GM23338 (cell line): ENCODE measurements around the gene PHRF1. TPM values are rescaled to one million over a fixed set of nuclear protein-coding genes. Genes with fewer than 3 reads are reported as not detected.
A peak's percentile ranks its signal among the peaks of the same experiment; 100 is the strongest.

ENCODE experiments used
- ATAC-seq: fragments of 200-7000 bp; cut with Tn5 transposase; 3 replicates; pipeline ENCODE4 v1.9.1; 2020
- DNase-seq: peaks from one replicate; pipeline ENCODE4 v3.0.0-alpha.2; 2015; ENCODE audit warnings: low spot score
- H2AFZ ChIP-seq: fragments of 200-600 bp; sonication (generic); 2 replicates; pipeline ENCODE4 v1.8.0; 2016; ENCODE audit warnings: antibody characterized with exemption, mild to moderate bottlenecking, moderate library complexity
- H3F3A ChIP-seq: fragments of 200-600 bp; sonication (generic); replicated peaks from 2 replicates; pipeline ENCODE4 v1.8.0; 2017; ENCODE audit warnings: antibody characterized with exemption, mixed run types, low read depth
- H3K27ac ChIP-seq: fragments of 200-600 bp; sonication (generic); 2 replicates; pipeline ENCODE4 v1.6.1; 2016; ENCODE audit warnings: low read depth
- H3K27me3 ChIP-seq: fragments of 200-600 bp; sonication (generic); 2 replicates; pipeline ENCODE4 v1.8.0; 2016; ENCODE audit warnings: mild to moderate bottlenecking, mixed run types, moderate library complexity; ENCODE audit not compliant: insufficient read depth
- H3K36me3 ChIP-seq: fragments of 200-600 bp; sonication (generic); 2 replicates; pipeline ENCODE4 v1.8.0; 2016; ENCODE audit warnings: mild to moderate bottlenecking; ENCODE audit not compliant: insufficient read depth
- H3K4me1 ChIP-seq: fragments of 200-600 bp; sonication (generic); 2 replicates; pipeline ENCODE4 v1.8.0; 2016; ENCODE audit warnings: mild to moderate bottlenecking, moderate library complexity; ENCODE audit not compliant: insufficient read depth
- H3K4me2 ChIP-seq: fragments of 200-600 bp; sonication (generic); 2 replicates; pipeline ENCODE4 v1.7.1; 2017; ENCODE audit warnings: mixed run types
- H3K4me3 ChIP-seq: fragments of 200-600 bp; sonication (generic); 2 replicates; pipeline ENCODE4 v1.6.1; 2016; ENCODE audit warnings: mixed run types
- H3K79me2 ChIP-seq: fragments of 200-600 bp; sonication (generic); replicated peaks from 2 replicates; pipeline ENCODE4 v1.8.0; 2017; ENCODE audit warnings: mild to moderate bottlenecking; ENCODE audit not compliant: insufficient read depth
- H3K9me2 ChIP-seq: fragments of 200-600 bp; sonication (generic); 2 replicates; pipeline ENCODE4 v1.8.0; 2017; ENCODE audit not compliant: insufficient read depth
- H4K20me1 ChIP-seq: fragments of 200-600 bp; sonication (generic); replicated peaks from 2 replicates; pipeline ENCODE4 v1.8.0; 2017; ENCODE audit warnings: mild to moderate bottlenecking; ENCODE audit not compliant: insufficient read depth
- H3K27ac Mint-ChIP-seq: 2 replicates; pipeline ENCODE4 v1.8.0; 2020; ENCODE audit warnings: inconsistent platforms, mild to moderate bottlenecking, moderate library complexity, mixed read lengths
- H3K27me3 Mint-ChIP-seq: 3 replicates; pipeline ENCODE4 v1.8.0; 2022; ENCODE audit warnings: low read depth, mild to moderate bottlenecking, moderate library complexity, mixed read lengths, inconsistent platforms; ENCODE audit not compliant: insufficient read depth, poor library complexity
- H3K36me3 Mint-ChIP-seq: 3 replicates; pipeline ENCODE4 v1.8.0; 2021; ENCODE audit warnings: low read depth, mild to moderate bottlenecking, inconsistent platforms, moderate library complexity, mixed read lengths
- H3K4me1 Mint-ChIP-seq: 3 replicates; pipeline ENCODE4 v1.8.0; 2020; ENCODE audit warnings: mild to moderate bottlenecking, inconsistent platforms, mixed read lengths
- H3K4me3 Mint-ChIP-seq: 3 replicates; pipeline ENCODE4 v1.8.0; 2021; ENCODE audit warnings: moderate library complexity, mild to moderate bottlenecking, inconsistent platforms, mixed read lengths
- H3K9me3 Mint-ChIP-seq: 3 replicates; pipeline ENCODE4 v1.8.0; 2020; ENCODE audit warnings: moderate library complexity, mild to moderate bottlenecking, inconsistent platforms, mixed read lengths
- CREB1 ChIP-seq: fragments of 250-450 bp; sonication (Bioruptor Pico); IDR thresholded peaks from 2 replicates; pipeline ENCODE4 v1.5.0; 2020; ENCODE audit warnings: low read depth, mild to moderate bottlenecking, moderate library complexity
- CTCF ChIP-seq, 2 experiments: fragments of 200-600 bp in 1 of 2; sonication (generic) in 1 of 2; conservative IDR thresholded peaks; 2 replicates each; pipeline versions ENCODE4 v1.5.1 to v1.6.1; 2016 to 2017; ENCODE audit warnings: antibody characterized with exemption in 2 of 2, low read depth in 2 of 2, mild to moderate bottlenecking in 2 of 2, moderate library complexity in 1 of 2
- ETS1 ChIP-seq: IDR thresholded peaks from 2 replicates; pipeline ENCODE4 v1.6.1; 2016; ENCODE audit warnings: antibody characterized with exemption
- EZH2 ChIP-seq: fragments of 200-600 bp; sonication (generic); IDR thresholded peaks from one replicate; pipeline ENCODE4 v1.8.0; 2017; ENCODE audit warnings: antibody characterized with exemption, mild to moderate bottlenecking, low read depth; ENCODE audit not compliant: unreplicated experiment
- EZH2phosphoT487 ChIP-seq: fragments of 200-600 bp; sonication (generic); IDR thresholded peaks from one replicate; pipeline ENCODE4 v1.8.1; 2018; ENCODE audit warnings: antibody characterized with exemption; ENCODE audit not compliant: unreplicated experiment
- JUNB ChIP-seq: IDR thresholded peaks from one replicate; pipeline ENCODE4 v1.6.1; 2016; ENCODE audit warnings: antibody characterized with exemption; ENCODE audit not compliant: unreplicated experiment
- NANOG ChIP-seq: IDR thresholded peaks from 2 replicates; pipeline ENCODE4 v1.6.1; 2016; ENCODE audit warnings: antibody characterized with exemption, borderline replicate concordance
- POLR2AphosphoS5 ChIP-seq: IDR thresholded peaks from 2 replicates; pipeline ENCODE4 v1.6.1; 2016; ENCODE audit warnings: antibody characterized with exemption, low read depth
- STAT1 ChIP-seq: IDR thresholded peaks from one replicate; pipeline ENCODE4 v1.6.1; 2016; ENCODE audit warnings: antibody characterized with exemption; ENCODE audit not compliant: unreplicated experiment
- ZNF114 ChIP-seq: fragments of 250-450 bp; sonication (Bioruptor Pico); IDR thresholded peaks from 2 replicates; pipeline ENCODE4 v1.5.0; 2020; ENCODE audit warnings: mild to moderate bottlenecking, moderate library complexity
- ZNF331 ChIP-seq: fragments of 250-450 bp; sonication (Bioruptor Pico); IDR thresholded peaks from 2 replicates; pipeline ENCODE4 v1.5.0; 2020; ENCODE audit warnings: low read depth, mild to moderate bottlenecking, moderate library complexity
- ZNF462 ChIP-seq: fragments of 250-450 bp; sonication (Bioruptor Pico); IDR thresholded peaks from 2 replicates; pipeline ENCODE4 v1.5.0; 2020; ENCODE audit warnings: mild to moderate bottlenecking, moderate library complexity
- polyA plus RNA-seq: library from polyadenylated mRNA; unstranded; fragments of >200 nt; fragmentation: Nextera tagmentation; extraction: Ambion mirVana; gene quantifications from 2 replicates; pipeline ENCODE4 v1.2.1, GENCODE V29; 2016
- total RNA-seq: library from RNA; depleted of rRNA; stranded (reverse); fragments of >200 nt; shearing (Covaris generic); gene quantifications from 2 replicates; pipeline ENCODE4 v1.2.3, GENCODE V29; 2014
- TF ChIP-seq, protein P1 (sequence below): IDR thresholded peaks from one replicate; pipeline ENCODE4 v1.6.1; 2018; ENCODE audit warnings: antibody characterized with exemption; ENCODE audit not compliant: unreplicated experiment

Gene PHRF1
- total and polyA plus RNA-seq, 2 experiments from 2014 or later: 11.0 to 45.9 TPM

DNA sequence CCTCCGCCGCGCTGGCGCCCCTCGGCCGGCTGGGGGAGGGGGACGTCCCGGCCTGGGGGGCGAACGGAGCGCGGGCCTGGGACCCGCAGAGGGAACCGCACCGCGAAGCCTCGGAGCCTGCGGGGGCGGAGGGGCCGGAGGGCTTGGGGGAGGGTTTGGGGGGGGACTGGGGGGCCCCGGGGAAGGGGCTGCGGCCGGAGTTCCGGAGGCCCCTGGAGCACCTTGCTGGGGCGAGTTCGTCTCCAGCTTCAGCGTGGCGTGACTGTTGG lies 51.0 kb downstream of the PHRF1 start:
- no peak overlapping the region for H2AFZ ChIP-seq
- Mint-ChIP-seq H3K9me3 (peaks cover 15% of the 10 kb centered on the region), H3K27me3 (peaks cover 32% of the 10 kb centered on the region), H3K4me3 (peak overlapping the region; percentile 66; the same call in 2 of the 3 replicates), H3K27ac (no peak overlapping the region), H3K4me1 (peaks cover 21% of the 10 kb centered on the region), H3K36me3 (peaks cover 3% of the 10 kb centered on the region; the same call in 1 of the 3 replicates)
- ATAC-seq (no peak), DNase-seq (no peak)
- no peak overlapping the region for H3K27ac ChIP-seq
- no peaks in the 10 kb centered on the region for H3K9me2 ChIP-seq
- H4K20me1 ChIP-seq: no peaks in the 10 kb centered on the region
- H3K4me3 ChIP-seq: peak overlapping the region; percentile 35; the same call in 1 of the 2 replicates
- H3K4me1 ChIP-seq: peaks cover 4% of the 10 kb centered on the region; the same call in 1 of the 2 replicates
- 0 out of 2 replicates have a peak, but pooled peaks cover 9% of the 10 kb centered on the region for H3F3A ChIP-seq
- no peaks in the 10 kb centered on the region for H3K36me3 ChIP-seq
- H3K4me2 ChIP-seq: no peak overlapping the region
- H3K79me2 ChIP-seq: no peaks in the 10 kb centered on the region
- H3K27me3 ChIP-seq: peaks cover 24% of the 10 kb centered on the region
- no peak for TF ChIP-seq STAT1
- no peak for TF ChIP-seq JUNB
- no peak for TF ChIP-seq EZH2
- no peak for TF ChIP-seq NANOG
- TF ChIP-seq CREB1 (CRISPR knock-in tag): no peak
- no peak for TF ChIP-seq CTCF (conservative IDR thresholded peaks at IDR 0.05; ENCODE audit: low read depth in 2 of 2)
- no peak for TF ChIP-seq POLR2AphosphoS5
- TF ChIP-seq EZH2phosphoT487: no peak
- TF ChIP-seq ZNF331 (CRISPR knock-in tag): no peak
- no peak for TF ChIP-seq ZNF114
- no peak for TF ChIP-seq ZNF462
- TF ChIP-seq ETS1: no peak
- TF ChIP-seq, protein P1, sequence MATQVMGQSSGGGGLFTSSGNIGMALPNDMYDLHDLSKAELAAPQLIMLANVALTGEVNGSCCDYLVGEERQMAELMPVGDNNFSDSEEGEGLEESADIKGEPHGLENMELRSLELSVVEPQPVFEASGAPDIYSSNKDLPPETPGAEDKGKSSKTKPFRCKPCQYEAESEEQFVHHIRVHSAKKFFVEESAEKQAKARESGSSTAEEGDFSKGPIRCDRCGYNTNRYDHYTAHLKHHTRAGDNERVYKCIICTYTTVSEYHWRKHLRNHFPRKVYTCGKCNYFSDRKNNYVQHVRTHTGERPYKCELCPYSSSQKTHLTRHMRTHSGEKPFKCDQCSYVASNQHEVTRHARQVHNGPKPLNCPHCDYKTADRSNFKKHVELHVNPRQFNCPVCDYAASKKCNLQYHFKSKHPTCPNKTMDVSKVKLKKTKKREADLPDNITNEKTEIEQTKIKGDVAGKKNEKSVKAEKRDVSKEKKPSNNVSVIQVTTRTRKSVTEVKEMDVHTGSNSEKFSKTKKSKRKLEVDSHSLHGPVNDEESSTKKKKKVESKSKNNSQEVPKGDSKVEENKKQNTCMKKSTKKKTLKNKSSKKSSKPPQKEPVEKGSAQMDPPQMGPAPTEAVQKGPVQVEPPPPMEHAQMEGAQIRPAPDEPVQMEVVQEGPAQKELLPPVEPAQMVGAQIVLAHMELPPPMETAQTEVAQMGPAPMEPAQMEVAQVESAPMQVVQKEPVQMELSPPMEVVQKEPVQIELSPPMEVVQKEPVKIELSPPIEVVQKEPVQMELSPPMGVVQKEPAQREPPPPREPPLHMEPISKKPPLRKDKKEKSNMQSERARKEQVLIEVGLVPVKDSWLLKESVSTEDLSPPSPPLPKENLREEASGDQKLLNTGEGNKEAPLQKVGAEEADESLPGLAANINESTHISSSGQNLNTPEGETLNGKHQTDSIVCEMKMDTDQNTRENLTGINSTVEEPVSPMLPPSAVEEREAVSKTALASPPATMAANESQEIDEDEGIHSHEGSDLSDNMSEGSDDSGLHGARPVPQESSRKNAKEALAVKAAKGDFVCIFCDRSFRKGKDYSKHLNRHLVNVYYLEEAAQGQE: no peak
